Panc1 (cell line): Measurements from ENCODE around the gene ITFG2.

Source experiments
- CTCF ChIP-seq: fragments of 450-650 bp; IDR thresholded peaks from 2 replicates; pipeline ENCODE4 v1.5.1; 2017; ENCODE audit warnings: mild to moderate bottlenecking
- POLR2AphosphoS5 ChIP-seq: IDR thresholded peaks from 2 replicates; pipeline ENCODE4 v1.6.1; 2012; ENCODE audit warnings: mild to moderate bottlenecking, low read depth, low read length, moderate library complexity
- REST ChIP-seq, 2 experiments: IDR thresholded peaks; 2 replicates each; pipeline ENCODE4 v1.6.1; 2011 to 2012; ENCODE audit warnings: low read depth in 2 of 2, control low read depth in 1 of 2, low read length in 1 of 2, mild to moderate bottlenecking in 1 of 2, moderate library complexity in 1 of 2; ENCODE audit not compliant: insufficient read depth in 1 of 2
- SIN3A ChIP-seq: IDR thresholded peaks from 2 replicates; pipeline ENCODE4 v1.6.1; 2012; ENCODE audit warnings: low read depth, mild to moderate bottlenecking, low read length, moderate library complexity, borderline replicate concordance; ENCODE audit not compliant: insufficient read depth
- TCF7L2 ChIP-seq: IDR thresholded peaks from 2 replicates; pipeline ENCODE4 v1.6.1; 2011; ENCODE audit warnings: mild to moderate bottlenecking, low read depth, low read length, inconsistent platforms

- TF ChIP-seq CTCF (no peak), REST (IDR thresholded peaks at IDR 0.05; ENCODE audit: insufficient read depth in 1 of 2, low read depth in 2 of 2, low read length in 1 of 2) (no peak), POLR2AphosphoS5 (no peak), SIN3A (no peak), TCF7L2 (no peak)
These were observed 44.1 kb upstream of the ITFG2 start for GRCh38 chr12:2768224-2768961.
